HUES64 (cell line): Measurements from ENCODE around the gene EDN1.
"Not testable (repeated sequence)": the region's sequence is repeated elsewhere in the genome, so short reads cannot be mapped to it uniquely, and the experiment has no call there.

Experiments used
- H3K27ac ChIP-seq: 2 replicates; pipeline ENCODE4 v1.7.0; 2013; ENCODE audit warnings: low read depth, low read length, inconsistent platforms
- H3K27me3 ChIP-seq: 2 replicates; pipeline ENCODE4 v1.6.1; 2013; ENCODE audit warnings: mild to moderate bottlenecking, low read length; ENCODE audit not compliant: insufficient read depth
- H3K36me3 ChIP-seq: 2 replicates; pipeline ENCODE4 v1.6.1; 2013; ENCODE audit warnings: mild to moderate bottlenecking, low read length; ENCODE audit not compliant: insufficient read depth
- H3K4me1 ChIP-seq: 2 replicates; pipeline ENCODE4 v1.6.1; 2013; ENCODE audit warnings: mild to moderate bottlenecking, low read length, moderate library complexity; ENCODE audit not compliant: insufficient read depth
- H3K4me3 ChIP-seq: 2 replicates; pipeline ENCODE4 v1.5.1; 2013; ENCODE audit warnings: mild to moderate bottlenecking, low read length, moderate library complexity
- H3K9ac ChIP-seq: 2 replicates; pipeline ENCODE4 v1.6.1; 2013; ENCODE audit warnings: mild to moderate bottlenecking, low read depth, low read length
- H3K9me3 ChIP-seq: 2 replicates; pipeline ENCODE4 v1.6.1; 2013; ENCODE audit warnings: low read depth, low read length; ENCODE audit not compliant: insufficient read depth
- WGBS: fragments of 150-250, 120-280 bp; methylation state at CpG from one replicate; pipeline ENCODE4 v1.1.7; 2013; ENCODE audit warnings: missing lambda C conversion rate; 5-methylcytosine and 5-hydroxymethylcytosine counted together

The EDN1 gene

DNA sequence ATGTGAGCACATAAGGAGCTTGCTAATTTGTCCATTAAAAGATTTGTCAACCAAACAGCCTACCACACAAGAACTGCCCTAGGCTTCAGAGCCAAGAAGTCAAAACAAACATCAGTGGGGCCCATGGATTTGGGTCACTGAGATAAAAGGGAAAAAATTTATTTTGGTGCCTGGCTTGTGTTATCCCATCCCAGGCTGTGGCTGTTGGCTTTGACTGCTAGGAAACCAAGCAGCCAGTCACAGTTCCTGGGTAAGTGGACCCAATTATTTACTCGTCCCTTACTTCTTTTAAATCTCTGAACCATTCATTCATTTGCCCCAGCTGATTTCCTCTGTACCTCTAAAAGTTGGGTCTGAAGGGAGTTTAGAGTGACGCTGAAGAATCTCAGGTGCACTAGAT, 41.3 kb downstream of the EDN1 start:
- Histone ChIP-seq H3K9ac (no peak overlapping the region), H3K9me3 (no peaks in the 10 kb centered on the region), H3K27ac (no peak overlapping the region), H3K4me3 (no peak overlapping the region), H3K36me3 (no peaks in the 10 kb centered on the region), H3K4me1 (peaks cover 34% of the 10 kb centered on the region), H3K27me3 (no peaks in the 10 kb centered on the region)
- WGBS, result 83% methylated on average over 2 of the region's 2 CpGs

DNA sequence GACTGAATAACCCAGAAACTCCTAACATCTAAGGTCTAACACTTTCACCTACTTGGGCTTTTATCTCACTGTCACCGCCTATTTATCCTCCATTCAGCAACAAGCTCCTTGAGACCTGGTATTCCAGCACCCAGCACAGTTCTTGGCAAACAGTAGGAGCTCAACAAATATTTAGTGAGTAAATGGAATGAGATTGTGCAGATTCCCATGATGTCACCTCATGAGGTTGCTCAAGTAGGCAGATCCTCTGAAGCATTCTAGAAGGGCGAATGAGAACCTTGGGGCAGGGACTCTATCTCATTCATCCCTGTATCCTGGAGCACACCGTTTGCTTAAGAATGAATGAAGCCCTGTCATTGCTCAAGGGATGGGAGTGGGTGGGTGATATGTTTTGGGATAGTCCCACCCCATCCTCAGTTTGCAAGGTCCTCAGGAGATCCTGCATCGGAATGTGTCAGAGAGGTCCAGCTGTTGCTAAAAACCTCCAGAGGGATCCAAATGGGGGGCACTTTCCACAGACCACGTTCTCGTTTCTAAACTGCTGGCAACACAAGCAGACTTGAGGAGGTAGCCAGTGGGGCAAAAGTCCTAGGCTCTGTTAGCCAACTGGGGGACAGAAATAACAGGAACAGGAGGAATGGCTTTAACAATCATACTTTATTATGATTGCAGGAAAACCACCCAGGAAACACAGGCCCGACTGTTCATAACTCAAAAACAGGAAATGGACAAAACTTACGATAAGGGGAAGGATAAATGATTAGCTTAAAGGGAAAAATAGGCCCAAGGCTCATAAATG, 42.0 kb downstream of the EDN1 start:
- no peak overlapping the region for H3K4me3 ChIP-seq

DNA sequence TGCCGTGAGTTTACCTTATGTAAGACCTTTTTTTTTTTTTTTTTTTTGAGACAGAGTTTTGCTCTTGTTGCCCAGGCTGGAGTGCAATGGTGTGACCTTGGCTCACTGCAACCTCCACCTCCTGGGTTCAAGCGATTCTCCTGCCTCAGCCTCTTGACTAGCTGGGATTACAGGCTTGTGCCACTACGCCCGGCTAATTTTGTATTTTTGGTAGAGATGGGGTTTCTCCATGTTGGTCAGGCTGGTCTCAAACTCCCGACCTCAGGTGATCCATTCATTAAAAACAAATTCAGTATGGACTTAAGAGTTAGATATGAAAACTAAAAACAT, 42.6 kb downstream of the EDN1 start:
- peaks cover 26% of the 10 kb centered on the region for H3K4me1 ChIP-seq
- WGBS, result 97% methylated on average over 4 of the region's 5 CpGs
- not testable (repeated sequence) for H3K9me3 ChIP-seq, H3K36me3 ChIP-seq, H3K27ac ChIP-seq, H3K4me3 ChIP-seq, H3K27me3 ChIP-seq, H3K9ac ChIP-seq

More for the DNA sequence above, 42.0 kb downstream of the EDN1 start:
- no peaks in the 10 kb centered on the region for H3K9me3 ChIP-seq
- peaks cover 32% of the 10 kb centered on the region for H3K4me1 ChIP-seq
- no peaks in the 10 kb centered on the region for H3K36me3 ChIP-seq
- H3K9ac ChIP-seq, result no peak overlapping the region
- no peaks in the 10 kb centered on the region for H3K27me3 ChIP-seq
- H3K27ac ChIP-seq, result no peak overlapping the region
- WGBS, result 91% methylated on average over 8 of the region's 8 CpGs

DNA sequence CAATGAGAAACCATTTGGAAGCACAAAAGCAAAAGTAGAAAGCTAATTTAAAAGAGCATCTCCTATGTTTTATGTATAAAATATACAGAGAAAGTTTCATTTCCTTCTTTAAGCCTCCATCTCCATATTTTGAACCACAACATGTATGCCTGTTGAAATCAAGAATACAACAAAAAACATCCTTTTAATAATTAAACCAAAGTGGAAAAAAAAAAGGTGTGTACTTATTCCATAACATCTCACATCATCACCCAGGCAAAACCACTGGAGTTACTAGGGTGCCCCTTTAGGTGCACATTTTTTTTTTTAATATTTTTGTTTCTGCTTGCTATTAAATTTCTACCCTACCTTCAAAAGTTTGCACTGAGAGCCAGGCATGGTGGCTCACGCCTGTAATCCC, 43.0 kb downstream of the EDN1 start:
- WGBS, result 96% methylated on average over 1 of the region's 1 CpG
- H3K36me3 ChIP-seq, result no peaks in the 10 kb centered on the region
- H3K27me3 ChIP-seq, result no peaks in the 10 kb centered on the region
- no peak overlapping the region for H3K9ac ChIP-seq
- no peak overlapping the region for H3K27ac ChIP-seq
- peaks cover 22% of the 10 kb centered on the region for H3K4me1 ChIP-seq
- no peaks in the 10 kb centered on the region for H3K9me3 ChIP-seq
- no peak overlapping the region for H3K4me3 ChIP-seq

DNA sequence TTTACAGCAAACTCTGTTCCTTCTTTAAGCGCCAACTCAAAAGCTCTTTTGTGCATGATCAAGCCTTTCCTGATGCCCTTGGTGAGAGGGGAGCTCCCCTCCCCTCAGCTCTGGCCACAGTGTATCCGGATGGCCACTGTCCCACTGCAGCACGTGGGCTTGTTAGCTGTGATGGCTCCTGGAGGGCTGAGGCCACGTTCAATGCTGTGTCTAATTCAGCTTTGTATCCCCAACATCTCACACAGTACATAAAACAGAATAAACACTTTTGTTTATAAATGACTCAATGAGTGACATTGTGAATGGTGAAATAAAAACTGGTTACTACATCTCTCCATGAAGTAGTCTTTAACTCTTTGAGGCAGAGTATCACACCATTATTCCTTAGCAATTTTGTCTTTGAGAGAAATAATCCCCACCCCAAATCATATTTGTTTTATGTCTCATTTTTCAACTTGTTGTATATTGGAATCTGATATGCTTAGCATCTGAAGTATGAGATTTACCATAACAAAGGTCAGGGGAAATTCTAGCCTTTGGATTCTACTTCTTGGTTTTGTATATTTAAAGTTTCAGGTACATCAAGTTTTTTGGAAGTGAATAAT, 44.5 kb downstream of the EDN1 start:
- no peak overlapping the region for H3K9ac ChIP-seq
- H3K27me3 ChIP-seq, result no peaks in the 10 kb centered on the region
- peaks cover 20% of the 10 kb centered on the region for H3K4me1 ChIP-seq
- H3K9me3 ChIP-seq, result no peaks in the 10 kb centered on the region
- WGBS, result 89% methylated on average over 4 of the region's 4 CpGs
- no peak overlapping the region for H3K27ac ChIP-seq
- H3K4me3 ChIP-seq, result no peak overlapping the region
- no peaks in the 10 kb centered on the region for H3K36me3 ChIP-seq

DNA sequence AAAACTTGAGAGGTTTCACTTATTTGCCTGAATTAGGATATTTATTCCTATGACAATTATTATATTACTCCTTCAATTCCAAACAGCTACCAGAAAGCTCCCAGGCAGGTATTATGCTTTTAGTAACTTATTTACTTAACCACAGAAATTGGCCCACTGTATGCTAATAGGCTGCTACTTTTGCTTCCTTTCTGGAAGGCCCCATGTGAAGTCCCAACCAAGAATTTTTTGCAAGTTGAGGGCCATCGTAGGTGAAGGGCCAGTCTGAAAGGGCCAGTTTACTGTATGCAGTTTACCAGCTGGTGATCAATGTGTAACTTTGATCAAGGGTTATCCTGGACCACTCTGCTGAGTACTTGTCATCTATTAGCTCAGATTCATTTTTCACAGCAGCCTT, 45.0 kb downstream of the EDN1 start:
- no peak overlapping the region for H3K9ac ChIP-seq
- no peaks in the 10 kb centered on the region for H3K9me3 ChIP-seq
- H3K27ac ChIP-seq, result peak overlapping the region; percentile 82; the same call in 1 of the 2 replicates
- peaks cover 20% of the 10 kb centered on the region for H3K4me1 ChIP-seq
- WGBS, result 76% methylated on average over 1 of the region's 1 CpG
- H3K27me3 ChIP-seq, result no peaks in the 10 kb centered on the region
- no peak overlapping the region for H3K4me3 ChIP-seq
- H3K36me3 ChIP-seq, result no peaks in the 10 kb centered on the region

DNA sequence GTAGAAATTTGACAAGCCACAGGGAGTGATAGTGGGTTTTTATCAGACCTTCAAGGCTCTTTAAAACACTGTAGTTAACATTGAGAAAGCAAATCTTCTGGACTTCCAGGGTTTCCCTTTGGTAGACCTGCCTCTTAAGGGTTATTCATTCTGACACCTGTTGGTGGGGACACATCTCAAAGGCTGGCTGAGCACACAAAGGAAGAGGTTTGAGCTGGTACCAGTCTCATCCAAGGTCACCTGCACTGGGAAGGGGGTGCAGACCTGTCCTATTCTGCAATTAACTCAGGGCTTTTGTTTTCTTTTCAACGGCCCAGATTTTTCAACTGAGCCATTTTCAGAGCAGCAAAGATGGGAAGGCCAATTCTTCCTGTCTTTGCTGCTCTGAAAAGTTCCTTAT, 45.6 kb downstream of the EDN1 start:
- Histone ChIP-seq H3K4me1 (peaks cover 20% of the 10 kb centered on the region), H3K27me3 (no peaks in the 10 kb centered on the region), H3K36me3 (no peaks in the 10 kb centered on the region), H3K9ac (no peak overlapping the region), H3K4me3 (no peak overlapping the region), H3K27ac (peak overlapping the region; percentile 82; the same call in 1 of the 2 replicates), H3K9me3 (no peaks in the 10 kb centered on the region)
- 71% methylated on average over 1 of the region's 1 CpG for WGBS

DNA sequence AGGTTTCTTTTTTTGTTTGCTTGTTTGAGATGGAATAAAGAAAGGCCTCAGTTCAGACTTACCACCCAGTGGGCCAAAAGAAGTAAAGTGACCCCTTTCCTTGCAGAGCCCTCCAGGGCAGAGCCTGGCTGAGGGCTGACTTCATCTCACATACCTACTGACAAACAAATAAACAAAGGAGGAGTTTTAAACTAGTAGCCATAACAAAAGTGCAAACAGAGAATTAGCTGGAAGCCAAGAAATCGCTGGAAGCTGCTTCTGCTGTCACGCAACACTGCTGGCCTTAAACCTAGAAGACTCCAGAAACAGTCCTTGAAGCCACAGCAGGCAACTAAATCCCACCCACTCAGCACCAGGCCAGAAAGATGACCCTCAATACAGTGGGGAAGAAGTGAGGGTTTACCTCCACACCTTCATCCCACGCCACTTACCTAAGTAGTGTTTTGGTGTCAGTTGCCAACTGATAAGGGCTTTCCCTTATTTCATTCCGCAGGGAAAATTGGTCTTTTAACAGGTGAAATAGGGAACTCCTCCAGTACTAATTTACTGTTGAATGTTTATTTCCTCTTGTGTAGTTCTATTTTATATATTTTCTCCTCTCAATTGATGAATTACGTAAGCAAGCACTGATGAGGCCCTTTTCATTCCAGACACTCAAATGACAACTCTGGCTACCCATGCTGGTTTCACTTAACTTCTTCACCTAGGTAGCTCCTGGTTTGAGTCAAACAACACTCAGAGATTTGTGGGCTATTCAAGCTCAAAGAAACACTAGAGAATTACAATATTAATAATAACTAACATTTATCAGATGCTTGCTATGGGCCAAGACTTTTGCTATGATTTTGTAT, 46.2 kb downstream of the EDN1 start:
- WGBS, result 57% methylated on average over 3 of the region's 5 CpGs
- no peaks in the 10 kb centered on the region for H3K27me3 ChIP-seq
- no peaks in the 10 kb centered on the region for H3K9me3 ChIP-seq
- H3K9ac ChIP-seq, result no peak overlapping the region
- peaks cover 20% of the 10 kb centered on the region for H3K4me1 ChIP-seq
- peak overlapping the region; percentile 82; the same call in 1 of the 2 replicates for H3K27ac ChIP-seq
- H3K36me3 ChIP-seq, result no peaks in the 10 kb centered on the region
- H3K4me3 ChIP-seq, result no peak overlapping the region

DNA sequence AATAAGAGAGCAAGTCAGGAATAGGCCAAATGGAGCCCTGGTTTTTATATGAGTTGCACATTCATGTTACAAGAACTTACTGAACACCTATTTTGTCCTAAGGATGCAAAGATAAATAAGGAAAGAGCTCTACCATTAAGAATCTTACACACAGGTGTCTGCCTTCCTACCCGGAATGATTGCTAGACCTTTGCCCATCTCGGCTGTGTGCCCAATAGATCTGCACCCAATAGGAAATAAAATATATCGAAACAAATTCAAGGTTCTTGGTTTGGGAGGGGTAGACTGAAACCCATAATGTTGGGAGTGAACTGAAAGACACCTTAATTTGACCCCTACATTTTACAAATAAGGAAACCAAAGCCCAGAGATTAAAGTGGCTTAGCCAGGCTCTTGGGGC, 48.9 kb downstream of the EDN1 start:
- H3K27me3 ChIP-seq, result no peaks in the 10 kb centered on the region
- no peaks in the 10 kb centered on the region for H3K36me3 ChIP-seq
- no peaks in the 10 kb centered on the region for H3K9me3 ChIP-seq
- H3K27ac ChIP-seq, result no peak overlapping the region
- 90% methylated on average over 3 of the region's 3 CpGs for WGBS
- no peak overlapping the region for H3K9ac ChIP-seq
- H3K4me3 ChIP-seq, result no peak overlapping the region
- H3K4me1 ChIP-seq, result peaks cover 24% of the 10 kb centered on the region

DNA sequence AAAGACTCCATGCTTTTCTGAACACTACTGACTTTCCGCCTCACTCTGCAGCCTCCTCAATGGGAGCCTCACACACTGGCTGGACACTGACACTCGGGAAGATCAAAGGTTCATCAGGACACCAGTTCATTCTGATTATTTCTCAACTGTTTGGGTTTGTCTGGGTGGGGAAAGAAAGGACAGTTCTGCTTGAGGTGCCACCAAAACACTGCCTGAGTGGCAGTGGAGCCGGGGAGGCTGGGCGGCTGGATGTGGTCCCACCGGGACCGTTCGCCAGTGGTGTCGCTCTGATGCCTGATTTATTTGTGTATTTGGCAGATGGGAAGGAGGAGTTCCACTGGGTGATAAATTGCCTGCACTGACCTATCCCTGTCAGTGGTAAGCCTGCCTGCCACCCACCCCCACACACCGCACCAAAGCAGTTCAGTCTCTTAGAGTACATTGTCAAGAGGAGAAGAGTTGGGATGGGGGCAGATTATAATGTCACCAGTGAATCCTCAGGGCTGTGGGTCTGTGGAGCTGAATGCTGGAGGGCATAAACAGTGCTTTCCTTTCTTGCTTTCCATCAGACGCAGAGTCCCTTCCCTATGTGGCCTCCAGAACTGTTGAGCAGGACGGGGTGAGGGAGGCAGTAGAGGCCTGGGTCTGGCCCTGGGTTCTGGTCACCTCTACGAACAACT, 49.8 kb downstream of the EDN1 start:
- H3K27ac ChIP-seq, result no peak overlapping the region

DNA sequence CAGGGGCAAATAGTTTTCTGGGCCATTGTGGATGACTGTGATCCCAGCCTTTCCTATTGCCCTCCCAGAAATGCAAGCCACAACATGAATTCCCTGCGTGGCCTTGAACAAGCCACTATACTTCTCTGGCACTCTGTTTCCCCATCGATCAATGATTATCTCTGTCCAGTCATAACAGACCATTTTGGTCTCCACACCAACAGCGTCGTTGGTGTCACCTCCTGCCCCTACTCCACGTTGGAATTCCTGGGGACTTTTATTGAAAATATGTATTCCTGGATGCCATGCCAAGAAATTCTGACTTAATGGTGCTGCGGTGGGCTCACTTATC, 50.3 kb downstream of the EDN1 start:
- Histone ChIP-seq H3K36me3 (no peaks in the 10 kb centered on the region), H3K4me3 (no peak overlapping the region), H3K27me3 (no peaks in the 10 kb centered on the region), H3K27ac (no peak overlapping the region), H3K9ac (no peak overlapping the region), H3K9me3 (no peaks in the 10 kb centered on the region), H3K4me1 (peaks cover 17% of the 10 kb centered on the region)
- 92% methylated on average over 6 of the region's 6 CpGs for WGBS

More for the DNA sequence above, 49.8 kb downstream of the EDN1 start:
- Histone ChIP-seq H3K4me3 (no peak overlapping the region), H3K9me3 (no peaks in the 10 kb centered on the region), H3K4me1 (peaks cover 22% of the 10 kb centered on the region), H3K36me3 (no peaks in the 10 kb centered on the region), H3K9ac (no peak overlapping the region), H3K27me3 (no peaks in the 10 kb centered on the region)
- WGBS, result 96% methylated on average over 12 of the region's 12 CpGs
